Measurements from ENCODE around the gene ECHDC3. TPM values are rescaled to one million over a fixed set of nuclear protein-coding genes. Genes with fewer than 3 reads are reported as not detected.
A peak's percentile ranks its signal among the peaks of the same experiment; 100 is the strongest.

The ECHDC3 gene
- total and polyA plus RNA-seq, 10 of the 15 experiments (the other 5 are each of a cell fraction or from before 2014, with no cell fraction given), result 0.16 to 10.0 (median 6.0) TPM

GRCh38 chr10:11742009-11742778 is at the start of gene ECHDC3 (continued):
- TF ChIP-seq RFX5 (IDR thresholded peaks at IDR 0.05; ENCODE audit: low read depth, low read length) (no peak), HCFC1 (IDR thresholded peaks at IDR 0.05; ENCODE audit: low read length) (no peak), RBBP5 (conservative IDR thresholded peaks at IDR 0.05) (no peak), LARP7 (IDR thresholded peaks at IDR 0.05) (peak; percentile 43; the same call in 1 of the 2 replicates), BRCA1 (IDR thresholded peaks at IDR 0.05; ENCODE audit: low read depth, low read length) (no peak), IKZF1 (conservative IDR thresholded peaks at IDR 0.05) (peak; percentile 61)

DNA sequence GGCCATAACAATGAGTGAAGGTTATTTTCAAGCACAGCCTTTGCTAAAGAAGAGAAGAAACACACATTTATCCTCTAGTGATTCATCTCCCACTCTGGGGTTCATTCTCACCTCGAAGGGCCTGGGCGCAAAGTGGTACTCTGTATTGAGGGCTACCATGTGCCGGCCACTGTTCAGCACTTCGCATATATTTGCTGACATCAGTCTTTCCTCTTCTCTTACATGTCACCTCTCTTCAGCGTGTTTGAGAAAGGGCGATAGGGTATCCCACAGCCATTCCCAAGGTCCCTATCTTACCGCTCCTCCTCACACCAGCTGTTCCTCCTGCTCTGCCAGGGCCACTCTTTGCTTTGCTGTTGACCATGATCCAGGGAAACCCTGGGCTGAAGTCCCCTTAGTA is 48.8 kb upstream of the ECHDC3 start:
- no peaks in the 10 kb centered on the region for H3K79me2 ChIP-seq (ENCODE audit: control insufficient read depth, insufficient read depth, low read length)
- ChIA-PET SMC1A (ENCODE audit: uncharacterized antibody, unreplicated experiment) (interaction anchor here (1.0 kb wide), 1 partner anchor 11 kb away, joined by 3 read pairs; no protein-coding TSS in a partner anchor), RAD21 (ENCODE audit: unreplicated experiment) (no interaction called here), POLR2A (no interaction called here), CTCF (no interaction called here)
- no peak overlapping the region for H3K4me3 ChIP-seq
- ATAC-seq (no peak), FAIRE-seq (no peak), DNase-seq (ENCODE audit: low read depth, low spot score) (no peak)
- H3K27me3 ChIP-seq (replicated peaks in 1 of 2; ENCODE audit: control insufficient read depth in 2 of 2, insufficient read depth in 2 of 2, low read length in 1 of 2), result no peaks in the 10 kb centered on the region
- H3K9ac ChIP-seq (ENCODE audit: control insufficient read depth, insufficient read depth, low read length), result no peak overlapping the region
- H4K20me1 ChIP-seq (ENCODE audit: control insufficient read depth, insufficient read depth), result no peaks in the 10 kb centered on the region
- no peak overlapping the region for H3K27ac ChIP-seq (ENCODE audit: control insufficient read depth, insufficient read depth)
- in situ Hi-C loops (cut with MboI), result no loop called here
- peaks cover 9% of the 10 kb centered on the region for H3K4me1 ChIP-seq (ENCODE audit: control insufficient read depth, insufficient read depth, low read length)
- intact Hi-C loops (cut with micrococcal nuclease; ENCODE audit: unreplicated experiment), result no loop called here
- H3K9me3 ChIP-seq (replicated peaks; ENCODE audit: control insufficient read depth, insufficient read depth, low read length), result no peaks in the 10 kb centered on the region; the same call in 2 of the 3 replicates
- TF ChIP-seq CREB1 (IDR thresholded peaks at IDR 0.05; ENCODE audit: low read depth), result no peak
- TF ChIP-seq SUZ12 (IDR thresholded peaks at IDR 0.05; ENCODE audit: unreplicated experiment), result no peak
- no peak for TF ChIP-seq SPI1 (IDR thresholded peaks at IDR 0.05; ENCODE audit: borderline replicate concordance, insufficient read depth, low read depth, low read length)
- no peak for TF ChIP-seq SMC3 (IDR thresholded peaks at IDR 0.05; ENCODE audit: borderline replicate concordance, low read length)
- no peak for TF ChIP-seq TAF1 (IDR thresholded peaks at IDR 0.05; ENCODE audit: borderline replicate concordance, low read depth, low read length)
- TF ChIP-seq, protein P1, sequence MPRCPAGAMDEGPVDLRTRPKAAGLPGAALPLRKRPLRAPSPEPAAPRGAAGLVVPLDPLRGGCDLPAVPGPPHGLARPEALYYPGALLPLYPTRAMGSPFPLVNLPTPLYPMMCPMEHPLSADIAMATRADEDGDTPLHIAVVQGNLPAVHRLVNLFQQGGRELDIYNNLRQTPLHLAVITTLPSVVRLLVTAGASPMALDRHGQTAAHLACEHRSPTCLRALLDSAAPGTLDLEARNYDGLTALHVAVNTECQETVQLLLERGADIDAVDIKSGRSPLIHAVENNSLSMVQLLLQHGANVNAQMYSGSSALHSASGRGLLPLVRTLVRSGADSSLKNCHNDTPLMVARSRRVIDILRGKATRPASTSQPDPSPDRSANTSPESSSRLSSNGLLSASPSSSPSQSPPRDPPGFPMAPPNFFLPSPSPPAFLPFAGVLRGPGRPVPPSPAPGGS (IDR thresholded peaks at IDR 0.05; ENCODE audit: borderline replicate concordance, insufficient read depth, low read depth, low read length, poor library complexity, severe bottlenecking), result no peak
- TF ChIP-seq SRF (IDR thresholded peaks at IDR 0.05; ENCODE audit: low read depth in 2 of 2, low read length in 2 of 2), result no peak
- no peak for TF ChIP-seq NR2C1 (IDR thresholded peaks at IDR 0.05)
- no peak for TF ChIP-seq ATF7 (IDR thresholded peaks at IDR 0.05; ENCODE audit: low read depth)
- 86% methylated on average over 7 of the region's 7 CpGs for WGBS (ENCODE audit: insufficient coverage, insufficient replicate concordance, low lambda C conversion rate, missing lambda C conversion rate)
- no TSS peak for BruUV-seq (replicated peaks)
- no peak overlapping the region for H2AFZ ChIP-seq (ENCODE audit: control insufficient read depth, low read depth, low read length)
- no peak overlapping the region for H3K4me2 ChIP-seq (ENCODE audit: control insufficient read depth, insufficient read depth)
- H3K36me3 ChIP-seq (ENCODE audit: control insufficient read depth in 2 of 2, insufficient read depth in 2 of 2, low read length in 1 of 2), result no peaks in the 10 kb centered on the region
